ENCODE measurements around the gene MYL9.

MYL9 gene

GRCh38 chr20:36526521-36527011, 14.8 kb upstream of the MYL9 start:
- no peak for DNase-seq (ENCODE audit: low read depth)

- DNase-seq (ENCODE audit: low read depth), result no peak
Measured at GRCh38 chr20:36527331-36528125, 13.8 kb upstream of the MYL9 start.

GRCh38 chr20:36528176-36528874, 13.0 kb upstream of the MYL9 start:
- no peak for DNase-seq (ENCODE audit: low read depth)

- no peak for DNase-seq (ENCODE audit: low read depth)
Measured at GRCh38 chr20:36528875-36529417, 12.4 kb upstream of the MYL9 start.

GRCh38 chr20:36532388-36532787, 8.9 kb upstream of the MYL9 start:
- no peak for DNase-seq (ENCODE audit: low read depth)

GRCh38 chr20:36532822-36533221, 8.5 kb upstream of the MYL9 start:
- no peak for DNase-seq (ENCODE audit: low read depth)

- DNase-seq (ENCODE audit: low read depth), result peak; percentile 83
Measured at GRCh38 chr20:36538026-36538722, 3.1 kb upstream of the MYL9 start.

GRCh38 chr20:36540551-36541211, 638 bp upstream of the MYL9 start:
- no peak for DNase-seq (ENCODE audit: low read depth)

GRCh38 chr20:36541768-36542488, 609 bp downstream of the MYL9 start:
- DNase-seq (ENCODE audit: low read depth), result peak; percentile 63

- no peak for DNase-seq (ENCODE audit: low read depth)
Measured at GRCh38 chr20:36542516-36543183, 1.3 kb downstream of the MYL9 start.

GRCh38 chr20:36543184-36544133, 2.1 kb downstream of the MYL9 start:
- DNase-seq (ENCODE audit: low read depth), result peak; percentile 92

- DNase-seq (ENCODE audit: low read depth), result peak; percentile 72
Measured at GRCh38 chr20:36544134-36545018, 3.1 kb downstream of the MYL9 start.

- DNase-seq (ENCODE audit: low read depth), result no peak
Measured at GRCh38 chr20:36546111-36546736, 4.9 kb downstream of the MYL9 start.

- DNase-seq (ENCODE audit: low read depth), result no peak
Measured at GRCh38 chr20:36547186-36548005, 6.1 kb downstream of the MYL9 start.

- DNase-seq (ENCODE audit: low read depth), result no peak
Measured at GRCh38 chr20:36548006-36548315, 6.6 kb downstream of the MYL9 start.

- DNase-seq (ENCODE audit: low read depth), result no peak
Measured at GRCh38 chr20:36548704-36549627, 7.6 kb downstream of the MYL9 start.
